Gastrocnemius medialis (tissue), 4 donors: ENCODE measurements around the gene SLC30A4. TPM values are rescaled to one million over a fixed set of nuclear protein-coding genes. Genes with fewer than 3 reads are reported as not detected.

ENCODE experiments used
- ATAC-seq, 2 donors: fragments of 150-250 bp; one replicate each; pipeline ENCODE4 v1.9.1; 2016
- DNase-seq, 2 donors: peaks; one replicate each; pipeline ENCODE4 v3.0.0-alpha.2; 2019
- H3K27ac ChIP-seq, 4 donors: fragments of 200-600 bp; sonication (generic); 1 replicate in 1 of 4; 2 replicates in 3 of 4; pipeline ENCODE4 v1.5.1; 2016 to 2018; ENCODE audit warnings: mild to moderate bottlenecking in 2 of 4, moderate library complexity in 1 of 4
- H3K27me3 ChIP-seq, 3 donors: fragments of 200-600 bp; sonication (generic) in 2 of 3; 1 replicate in 1 of 3; 2 replicates in 2 of 3; pipeline versions ENCODE4 v1.5.1 to v1.6.0; 2016 to 2019; ENCODE audit warnings: mild to moderate bottlenecking in 1 of 3, moderate library complexity in 1 of 3
- H3K36me3 ChIP-seq, 2 donors: fragments of 200-600 bp; sonication (generic) in 1 of 2; one replicate each; pipeline ENCODE4 v1.5.1; 2017 to 2018
- H3K4me1 ChIP-seq, 2 donors: fragments of 200-600 bp; sonication (generic) in 1 of 2; one replicate each; pipeline ENCODE4 v1.5.1; 2016 to 2017; ENCODE audit warnings: mild to moderate bottlenecking in 2 of 2
- H3K4me3 ChIP-seq, 4 donors: fragments of 200-600 bp; sonication (generic) in 3 of 4; 1 replicate in 1 of 4; 2 replicates in 3 of 4; pipeline ENCODE4 v1.5.1; 2016 to 2019; ENCODE audit warnings: mild to moderate bottlenecking in 2 of 4
- H3K9me3 ChIP-seq, 3 donors: fragments of 200-600 bp; sonication (generic) in 2 of 3; 1 replicate in 1 of 3; 2 replicates in 2 of 3; pipeline ENCODE4 v1.5.1; 2016 to 2019
- CTCF ChIP-seq, 5 experiments: fragments of 450-650 bp in 3 of 5; fragments of 200-600 bp in 2 of 5; sonication (generic) in 2 of 5; IDR thresholded peaks in 4 of 5; conservative IDR thresholded peaks in 1 of 5; 1 replicate in 4 of 5; 2 replicates in 1 of 5; pipeline ENCODE4 v1.5.1; 2016 to 2019; ENCODE audit warnings: antibody characterized with exemption in 5 of 5, mild to moderate bottlenecking in 3 of 5, moderate library complexity in 3 of 5
- POLR2A ChIP-seq, 2 donors: fragments of 450-650 bp; IDR thresholded peaks; one replicate each; pipeline ENCODE4 v1.6.1; 2017; ENCODE audit warnings: antibody characterized with exemption in 2 of 2, mild to moderate bottlenecking in 2 of 2, moderate library complexity in 2 of 2
- in situ Hi-C, 4 donors: fragments of 200-750 bp; cut with MboI; loops; one replicate each; pipeline versions ENCODE4 v1.15.0 to v1.8.0; 2017; ENCODE audit warnings: low sequenced_read_pairs in 4 of 4
- intact Hi-C: fragments of 100-400 bp; cut with DNase I; formaldehyde crosslinking; loops from one replicate; pipeline ENCODE4 v1.15.1; 2023; ENCODE audit warnings: low total_unique reads
- total RNA-seq, 4 donors: library from RNA; depleted of rRNA; stranded (reverse); fragments of >200 nt; gene quantifications; one replicate each; pipeline versions ENCODE4 v1.1.0 to v1.2.3, GENCODE V29; 2016

Gene SLC30A4
- total RNA-seq, 4 donors from 2014 or later, result 1.4 to 2.3 (median 1.7) TPM

DNA sequence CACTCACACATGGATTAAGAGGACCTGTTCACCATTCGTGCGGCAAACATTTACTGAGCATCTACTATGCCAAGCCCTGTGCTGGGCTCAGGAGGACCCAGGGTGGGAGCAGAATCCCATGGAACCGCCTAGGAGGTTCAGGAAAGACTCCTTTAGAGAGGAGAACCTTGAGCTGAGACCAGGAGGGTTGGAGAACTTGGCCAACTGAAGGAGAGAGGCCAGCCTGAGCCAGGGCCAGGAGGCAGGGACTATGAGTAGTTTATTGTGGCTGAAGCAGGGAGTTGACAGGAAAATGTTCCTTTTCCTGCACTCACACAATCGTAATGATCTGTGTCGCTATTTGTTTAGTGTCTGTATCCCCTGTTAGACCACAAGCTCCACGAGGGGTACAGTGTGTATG, 71.3 kb downstream of the SLC30A4 start:
- intact Hi-C loops (no loop called here), in situ Hi-C loops (loop anchor here in 2 of 4 donors (10.0 to 25.0 kb wide), 2 partner anchors 161 to 164 kb away; no protein-coding TSS in a partner anchor)

GRCh38 chr15:45449916-45450867, 72.4 kb downstream of the SLC30A4 start:
- Histone ChIP-seq H3K27ac (no peak overlapping the region), H3K27me3 (no peaks in the 10 kb centered on the region), H3K4me3 (no peak overlapping the region), H3K36me3 (no peaks in the 10 kb centered on the region), H3K4me1 (no peaks in the 10 kb centered on the region), H3K9me3 (no peaks in the 10 kb centered on the region)
- intact Hi-C loops, result no loop called here
- in situ Hi-C loops, result loop anchor here in 2 of 4 donors (10.0 to 25.0 kb wide), 2 partner anchors 162 to 165 kb away; no protein-coding TSS in a partner anchor
- TF ChIP-seq POLR2A (IDR thresholded peaks at IDR 0.05) (no peak), CTCF (IDR thresholded peaks at IDR 0.05 in 4 of 5, conservative IDR thresholded peaks at IDR 0.05 in 1 of 5) (no peak)
- DNase-seq (no peak), ATAC-seq (no peak)

More for the DNA sequence above, 71.3 kb downstream of the SLC30A4 start:
- Histone ChIP-seq H3K9me3 (no peaks in the 10 kb centered on the region), H3K36me3 (no peaks in the 10 kb centered on the region), H3K4me1 (no peaks in the 10 kb centered on the region), H3K4me3 (no peak overlapping the region), H3K27ac (no peak overlapping the region), H3K27me3 (no peaks in the 10 kb centered on the region)
- no peak for DNase-seq
- TF ChIP-seq CTCF (IDR thresholded peaks at IDR 0.05 in 4 of 5, conservative IDR thresholded peaks at IDR 0.05 in 1 of 5) (no peak), POLR2A (IDR thresholded peaks at IDR 0.05) (no peak)
- no peak for ATAC-seq

GRCh38 chr15:45449395-45449794, 73.2 kb downstream of the SLC30A4 start:
- in situ Hi-C loops (no loop called here), intact Hi-C loops (no loop called here)
- no peak overlapping the region for H3K27ac ChIP-seq
- no peak overlapping the region for H3K4me3 ChIP-seq
- H3K4me1 ChIP-seq, result no peaks in the 10 kb centered on the region
- TF ChIP-seq CTCF (IDR thresholded peaks at IDR 0.05 in 4 of 5, conservative IDR thresholded peaks at IDR 0.05 in 1 of 5) (no peak), POLR2A (IDR thresholded peaks at IDR 0.05) (no peak)
- H3K9me3 ChIP-seq, result no peaks in the 10 kb centered on the region
- no peak for ATAC-seq
- no peaks in the 10 kb centered on the region for H3K27me3 ChIP-seq
- H3K36me3 ChIP-seq, result no peaks in the 10 kb centered on the region
- DNase-seq, result no peak

DNA sequence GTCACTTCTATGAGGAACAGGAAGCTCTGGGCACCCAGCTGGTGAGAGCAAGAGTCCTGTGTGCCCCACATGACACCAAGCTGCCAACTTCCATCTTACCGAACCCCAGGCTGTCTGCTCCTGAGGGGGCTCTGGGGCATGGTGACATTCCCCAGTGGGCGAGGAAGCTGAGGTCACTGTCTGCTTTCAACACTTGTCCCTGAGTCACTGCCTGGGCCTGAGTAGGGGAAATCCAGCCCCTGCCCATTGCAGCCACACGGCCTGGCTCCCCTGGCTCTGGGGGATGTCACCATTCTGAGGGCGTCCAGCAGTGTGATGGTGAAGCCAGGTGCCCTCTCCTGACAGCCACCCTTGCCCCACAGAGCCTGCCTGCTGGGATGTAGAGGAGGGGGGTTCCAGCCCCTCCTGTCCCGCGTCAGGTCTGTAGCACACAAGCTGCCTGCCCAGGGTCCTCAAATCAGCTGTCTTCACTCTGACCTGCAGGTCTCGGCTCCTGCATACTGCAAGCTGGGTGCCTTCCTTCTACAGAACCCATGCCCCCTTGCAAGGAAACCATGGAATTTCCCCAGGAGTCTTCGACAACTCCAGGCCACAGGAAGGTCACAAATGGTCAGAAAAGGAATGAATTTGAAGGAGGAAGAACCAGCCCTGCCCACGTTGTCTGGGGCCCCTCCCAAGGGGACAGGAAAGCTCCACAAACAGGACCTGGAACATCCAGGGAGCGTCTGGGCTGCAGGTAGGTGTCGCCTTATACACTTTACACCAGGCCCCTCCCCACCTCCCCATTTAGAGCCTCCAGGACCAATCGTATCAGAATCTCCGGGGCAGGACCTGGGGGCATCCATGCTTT, 74.3 kb downstream of the SLC30A4 start:
- in situ Hi-C loops, result no loop called here
- no peak for ATAC-seq
- Histone ChIP-seq H3K27ac (no peak overlapping the region), H3K4me3 (no peak overlapping the region), H3K36me3 (no peaks in the 10 kb centered on the region), H3K4me1 (no peaks in the 10 kb centered on the region), H3K27me3 (no peaks in the 10 kb centered on the region), H3K9me3 (no peaks in the 10 kb centered on the region)
- no peak for DNase-seq
- intact Hi-C loops, result no loop called here
- no peak for TF ChIP-seq CTCF (IDR thresholded peaks at IDR 0.05 in 4 of 5, conservative IDR thresholded peaks at IDR 0.05 in 1 of 5)
- no peak for TF ChIP-seq POLR2A (IDR thresholded peaks at IDR 0.05)
